Measurements from ENCODE around the gene MDH2.
"Not testable (repeated sequence)": the region's sequence is repeated elsewhere in the genome, so short reads cannot be mapped to it uniquely, and the experiment has no call there.

Gene MDH2

DNA sequence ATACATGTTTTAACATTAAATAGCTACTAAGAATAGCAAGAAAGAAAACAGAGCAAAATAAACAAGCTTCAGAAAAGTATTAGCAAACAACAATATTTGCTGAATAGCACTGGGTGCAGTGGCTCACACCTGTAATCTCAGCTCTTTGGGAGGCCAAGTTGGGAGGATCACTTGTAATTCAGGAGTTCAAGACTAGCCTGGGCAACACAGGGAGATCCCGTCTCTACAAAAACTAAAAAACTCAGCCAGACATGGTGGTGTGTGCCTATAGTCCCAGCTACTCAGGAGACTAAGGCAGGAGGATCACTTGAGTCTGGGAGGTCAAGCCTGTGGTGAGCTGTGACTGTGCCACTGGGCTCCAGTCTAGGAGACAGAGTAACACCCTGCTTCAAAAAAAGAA lies 66.8 kb downstream of the MDH2 start:
- not testable (repeated sequence) for DNase-seq
